HG03457 (cell line): ENCODE results near the gene PPFIA4.

Source experiments
- ATAC-seq: cut with Tn5 transposase; IDR thresholded peaks from one replicate; pipeline ENCODE4 v1.9.1; 2021; ENCODE audit warnings: moderate number of reproducible peaks; ENCODE audit not compliant: unreplicated experiment

The PPFIA4 gene

GRCh38 chr1:203039609-203040512, 13.6 kb downstream of the PPFIA4 start:
- no peak for ATAC-seq

- no peak for ATAC-seq
These were observed 14.4 kb downstream of the PPFIA4 start for GRCh38 chr1:203040513-203041275.

GRCh38 chr1:203041351-203041932, 15.2 kb downstream of the PPFIA4 start:
- no peak for ATAC-seq

GRCh38 chr1:203043830-203044545, 17.7 kb downstream of the PPFIA4 start:
- no peak for ATAC-seq

GRCh38 chr1:203044546-203045250, 18.4 kb downstream of the PPFIA4 start:
- no peak for ATAC-seq

GRCh38 chr1:203045336-203045735, 19.0 kb downstream of the PPFIA4 start:
- ATAC-seq = no peak

GRCh38 chr1:203045821-203046594, 19.7 kb downstream of the PPFIA4 start:
- ATAC-seq = no peak

GRCh38 chr1:203046984-203047630, 20.8 kb downstream of the PPFIA4 start:
- ATAC-seq = no peak

GRCh38 chr1:203048086-203048485, 21.8 kb downstream of the PPFIA4 start:
- no peak for ATAC-seq

GRCh38 chr1:203048555-203049051, 22.3 kb downstream of the PPFIA4 start:
- no peak for ATAC-seq

- no peak for ATAC-seq
These were observed 22.8 kb downstream of the PPFIA4 start for GRCh38 chr1:203049077-203049476.

- ATAC-seq = no peak
These were observed 23.4 kb downstream of the PPFIA4 start for GRCh38 chr1:203049576-203050180.

- ATAC-seq = no peak
These were observed 24.5 kb downstream of the PPFIA4 start for GRCh38 chr1:203050826-203051225.

GRCh38 chr1:203051841-203052324, 25.6 kb downstream of the PPFIA4 start:
- no peak for ATAC-seq

- no peak for ATAC-seq
These were observed 26.3 kb downstream of the PPFIA4 start for GRCh38 chr1:203052601-203053000.

GRCh38 chr1:203054184-203054583, 27.9 kb downstream of the PPFIA4 start:
- ATAC-seq = no peak

GRCh38 chr1:203054642-203055041, 28.4 kb downstream of the PPFIA4 start:
- ATAC-seq = no peak

- ATAC-seq = no peak
These were observed 29.0 kb downstream of the PPFIA4 start for GRCh38 chr1:203055161-203055799.
